CD4-positive, alpha-beta T cell treated with Interferon alpha-2 for 1 hour (primary cell): Measurements from ENCODE around the gene RASAL2.

Experiments used
- DNase-seq, 2 donors: peaks; one replicate each; pipeline ENCODE4 v3.0.0-alpha.2; 2020 to 2022

The RASAL2 gene

DNA sequence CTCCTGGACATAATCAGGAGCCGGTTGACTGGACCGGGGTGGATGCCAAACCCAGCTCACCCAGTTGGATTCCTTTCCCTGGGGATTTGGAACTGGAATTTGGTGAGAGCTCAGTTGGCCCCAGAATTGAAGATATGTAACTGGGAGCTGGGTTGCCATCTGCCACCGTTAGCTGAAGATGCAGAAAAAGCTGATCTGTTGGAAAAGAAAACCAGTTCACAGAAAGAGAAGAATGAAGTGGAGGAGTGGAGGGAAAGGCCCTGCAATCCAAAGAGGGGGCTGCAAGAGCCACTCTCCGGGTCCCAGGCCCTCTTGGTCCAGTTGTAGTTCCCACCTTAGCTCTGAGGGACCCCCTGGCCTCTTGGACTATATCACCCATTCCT lies 435.0 kb downstream of the RASAL2 start:
- no peak for DNase-seq

GRCh38 chr1:178529364-178530036 lies 435.6 kb downstream of the RASAL2 start:
- DNase-seq, result no peak

DNA sequence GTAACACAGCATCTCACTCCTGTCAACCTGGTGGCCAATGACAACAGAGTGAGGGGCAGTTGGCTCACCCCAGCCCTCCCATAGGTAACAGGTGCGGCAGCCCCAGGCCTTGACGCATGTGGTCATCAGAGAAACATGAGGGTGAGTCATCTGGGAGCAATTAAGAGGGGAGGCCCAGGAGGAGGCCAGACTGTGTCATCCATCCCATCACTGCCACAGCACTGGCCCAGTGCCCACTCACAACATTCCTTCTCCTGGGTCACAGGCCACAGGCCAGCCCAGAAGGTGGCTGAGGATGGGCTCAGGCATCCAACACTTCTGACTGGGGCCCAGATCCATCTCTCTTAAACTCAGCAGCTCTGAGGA lies 436.1 kb downstream of the RASAL2 start:
- DNase-seq, result no peak

- no peak for DNase-seq
Observed at GRCh38 chr1:178530502-178530901, 436.6 kb downstream of the RASAL2 start.

DNA sequence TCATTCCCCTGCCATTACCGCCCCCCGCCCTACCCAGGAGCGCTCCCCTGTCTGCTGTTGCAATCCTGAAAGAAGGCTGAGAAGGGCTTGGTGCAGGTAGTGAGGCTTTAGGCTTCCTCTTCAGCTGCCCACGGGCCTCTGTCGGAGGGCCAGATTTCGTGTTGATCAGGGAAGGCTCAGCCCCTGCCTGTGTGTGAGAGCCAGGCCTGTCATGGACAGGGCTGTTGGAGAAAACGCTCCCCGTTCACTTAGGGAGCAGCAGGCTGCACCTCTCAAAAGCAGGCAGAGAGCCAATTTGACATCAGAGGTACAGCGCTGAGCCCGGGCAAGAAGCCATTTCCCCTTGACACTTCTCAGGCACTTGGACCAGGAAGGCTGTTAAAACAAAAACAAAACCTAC lies 438.0 kb downstream of the RASAL2 start:
- no peak for DNase-seq

- peak; percentile 69 to 72 for DNase-seq
Observed at GRCh38 chr1:178532392-178532791, 438.5 kb downstream of the RASAL2 start.

DNA sequence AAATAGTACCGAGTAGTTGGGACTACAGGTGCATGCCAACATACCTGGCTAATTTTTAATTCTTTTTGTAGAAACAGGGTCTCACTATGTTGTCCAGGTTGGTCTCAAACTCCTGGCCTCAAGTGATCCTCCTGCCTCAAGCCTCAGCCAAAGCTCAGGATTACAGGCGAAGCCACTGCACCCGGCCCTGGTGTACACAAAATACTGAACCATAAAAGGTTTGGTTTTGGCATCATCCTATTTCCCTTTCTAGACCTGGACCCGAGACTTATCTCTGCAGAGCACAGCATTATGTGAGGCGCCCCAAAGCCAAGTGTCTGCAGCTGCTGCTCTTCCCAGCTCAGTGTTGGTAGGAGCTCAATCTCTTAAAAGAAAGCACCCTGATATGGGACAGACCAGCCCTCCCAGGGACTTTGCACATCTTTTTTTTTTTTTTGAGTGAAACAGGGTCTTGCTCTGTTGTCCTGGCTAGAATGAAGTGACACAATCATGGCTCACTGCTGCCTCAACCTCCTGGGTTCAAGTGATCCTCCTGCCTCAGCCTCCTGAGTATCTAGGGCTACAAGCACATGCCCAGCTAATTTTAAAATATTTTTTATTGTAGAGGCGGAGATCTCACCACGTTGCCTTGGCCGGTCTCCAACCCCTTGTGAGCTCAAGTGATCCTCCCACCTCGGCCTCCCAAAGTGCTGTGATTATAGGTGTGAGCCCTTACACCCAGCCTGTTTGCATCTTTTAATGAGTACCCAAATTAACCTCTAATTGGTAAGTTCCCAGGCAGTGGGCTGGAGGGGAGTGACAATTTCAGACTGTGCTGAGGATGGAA lies 439.4 kb downstream of the RASAL2 start:
- no peak for DNase-seq
